Stimulated activated memory B cell treated with anti-CD40 and anti-IgM and Interleukin-4, amounts not matched to agents 10 μg/mL and 1 μg/mL and 100 μg/mL, for 72 hours (primary cell): Measurements from ENCODE around the gene LIPM.
A peak's percentile ranks its signal among the peaks of the same experiment; 100 is the strongest.
"Not testable (repeated sequence)": the region's sequence is repeated elsewhere in the genome, so short reads cannot be mapped to it uniquely, and the experiment has no call there.

Experiments used
- ATAC-seq: fragments of 150-1000 bp; cut with Tn5 transposase; 2 replicates; pipeline ENCODE4 v1.10.0; 2021
- H3K27ac Mint-ChIP-seq: one replicate; pipeline ENCODE4 v1.8.0; 2022; ENCODE audit warnings: mild to moderate bottlenecking, mixed read lengths
- H3K27me3 Mint-ChIP-seq: one replicate; pipeline ENCODE4 v1.8.0; 2022; ENCODE audit warnings: mixed read lengths
- H3K36me3 Mint-ChIP-seq: one replicate; pipeline ENCODE4 v1.8.0; 2022; ENCODE audit warnings: mixed read lengths
- H3K4me1 Mint-ChIP-seq: one replicate; pipeline ENCODE4 v1.8.0; 2022; ENCODE audit warnings: mixed read lengths
- H3K4me3 Mint-ChIP-seq: one replicate; pipeline ENCODE4 v1.8.0; 2022; ENCODE audit warnings: mild to moderate bottlenecking, moderate library complexity, mixed read lengths
- H3K9me3 Mint-ChIP-seq: one replicate; pipeline ENCODE4 v1.8.0; 2022; ENCODE audit warnings: mixed read lengths

Gene LIPM

GRCh38 chr10:88820748-88821401 lies 18.3 kb downstream of the LIPM start:
- no peak overlapping the region for H3K27ac Mint-ChIP-seq
- no peak overlapping the region for H3K4me3 Mint-ChIP-seq
- no peaks in the 10 kb centered on the region for H3K36me3 Mint-ChIP-seq
- no peak for ATAC-seq
- no peaks in the 10 kb centered on the region for H3K9me3 Mint-ChIP-seq
- peaks cover 11% of the 10 kb centered on the region for H3K4me1 Mint-ChIP-seq
- H3K27me3 Mint-ChIP-seq: no peaks in the 10 kb centered on the region

GRCh38 chr10:88826388-88826787 lies 23.9 kb downstream of the LIPM start:
- Mint-ChIP-seq H3K36me3 (no peaks in the 10 kb centered on the region), H3K9me3 (no peaks in the 10 kb centered on the region), H3K4me1 (peaks cover 29% of the 10 kb centered on the region), H3K27me3 (no peaks in the 10 kb centered on the region), H3K4me3 (no peak overlapping the region), H3K27ac (peak overlapping the region; percentile 45)
- no peak for ATAC-seq

- no peaks in the 10 kb centered on the region for H3K36me3 Mint-ChIP-seq
- ATAC-seq: no peak
- H3K4me1 Mint-ChIP-seq: peaks cover 35% of the 10 kb centered on the region
- no peaks in the 10 kb centered on the region for H3K9me3 Mint-ChIP-seq
- H3K4me3 Mint-ChIP-seq: no peak overlapping the region
- H3K27ac Mint-ChIP-seq: peak overlapping the region; percentile 45
- H3K27me3 Mint-ChIP-seq: no peaks in the 10 kb centered on the region
Measured at GRCh38 chr10:88827671-88828070, 25.1 kb downstream of the LIPM start.

GRCh38 chr10:88828310-88828709 lies 25.8 kb downstream of the LIPM start:
- H3K4me1 Mint-ChIP-seq: peaks cover 42% of the 10 kb centered on the region

GRCh38 chr10:88830643-88831268 lies 28.2 kb downstream of the LIPM start:
- H3K27ac Mint-ChIP-seq: no peak overlapping the region
- H3K4me1 Mint-ChIP-seq: peaks cover 31% of the 10 kb centered on the region
- H3K27me3 Mint-ChIP-seq: no peaks in the 10 kb centered on the region
- H3K36me3 Mint-ChIP-seq: no peaks in the 10 kb centered on the region
- H3K9me3 Mint-ChIP-seq: no peaks in the 10 kb centered on the region
- ATAC-seq: no peak
- no peak overlapping the region for H3K4me3 Mint-ChIP-seq

More at GRCh38 chr10:88828310-88828709, 25.8 kb downstream of the LIPM start:
- Mint-ChIP-seq H3K27me3 (no peaks in the 10 kb centered on the region), H3K4me3 (no peak overlapping the region), H3K27ac (no peak overlapping the region), H3K9me3 (no peaks in the 10 kb centered on the region), H3K36me3 (no peaks in the 10 kb centered on the region)
- ATAC-seq: no peak

- Mint-ChIP-seq H3K36me3 (no peaks in the 10 kb centered on the region), H3K9me3 (no peaks in the 10 kb centered on the region), H3K4me3 (no peak overlapping the region), H3K27me3 (no peaks in the 10 kb centered on the region), H3K4me1 (peaks cover 23% of the 10 kb centered on the region), H3K27ac (no peak overlapping the region)
- ATAC-seq: no peak
Measured at GRCh38 chr10:88831709-88832108, 29.2 kb downstream of the LIPM start.

DNA sequence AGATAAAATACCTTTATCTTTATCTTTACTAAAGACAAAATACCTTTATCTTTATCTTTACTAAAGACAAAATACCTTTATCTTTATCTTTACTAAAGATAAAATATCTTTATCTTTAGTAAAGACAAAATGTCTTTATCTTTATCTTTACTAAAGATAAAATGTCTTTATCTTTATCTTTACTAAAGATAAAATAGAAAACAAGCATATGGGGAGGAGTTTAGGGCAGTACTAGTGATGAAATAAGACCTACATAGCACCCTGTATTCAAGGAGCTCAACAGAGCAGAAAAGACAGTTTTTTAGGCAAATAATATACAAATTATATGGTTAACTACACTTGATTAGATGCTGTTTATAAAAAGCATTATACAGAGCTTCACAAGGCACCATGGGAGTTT lies 29.8 kb downstream of the LIPM start:
- Mint-ChIP-seq H3K36me3 (no peaks in the 10 kb centered on the region), H3K27ac (no peak overlapping the region), H3K4me3 (no peak overlapping the region), H3K9me3 (no peaks in the 10 kb centered on the region), H3K4me1 (peaks cover 23% of the 10 kb centered on the region), H3K27me3 (no peaks in the 10 kb centered on the region)
- ATAC-seq: no peak

GRCh38 chr10:88833156-88833555 lies 30.6 kb downstream of the LIPM start:
- no peaks in the 10 kb centered on the region for H3K36me3 Mint-ChIP-seq
- H3K4me1 Mint-ChIP-seq: peaks cover 23% of the 10 kb centered on the region
- ATAC-seq: no peak
- H3K4me3 Mint-ChIP-seq: no peak overlapping the region
- no peaks in the 10 kb centered on the region for H3K27me3 Mint-ChIP-seq
- H3K27ac Mint-ChIP-seq: no peak overlapping the region
- no peaks in the 10 kb centered on the region for H3K9me3 Mint-ChIP-seq

DNA sequence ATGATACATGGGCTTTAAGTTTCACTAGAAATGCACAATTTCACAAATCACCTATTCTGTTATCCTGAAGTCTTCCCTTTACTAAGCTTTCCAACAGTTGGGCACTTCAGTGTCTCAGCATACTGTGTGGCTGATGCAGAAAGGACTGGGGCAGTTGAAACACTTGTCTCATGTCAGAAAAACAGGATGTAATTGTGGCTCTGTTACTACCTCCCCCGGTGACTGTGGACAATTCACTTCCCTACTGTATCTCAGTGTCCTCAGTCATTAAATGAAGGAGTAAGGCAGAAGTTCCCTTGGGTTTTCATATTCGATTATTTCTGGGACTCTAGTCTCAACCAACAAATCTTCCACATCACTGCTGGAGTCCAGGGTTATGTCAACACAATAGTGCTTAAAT lies 31.2 kb downstream of the LIPM start:
- H3K36me3 Mint-ChIP-seq: no peaks in the 10 kb centered on the region
- H3K4me3 Mint-ChIP-seq: no peak overlapping the region
- no peaks in the 10 kb centered on the region for H3K9me3 Mint-ChIP-seq
- no peak for ATAC-seq
- no peaks in the 10 kb centered on the region for H3K27me3 Mint-ChIP-seq
- no peak overlapping the region for H3K27ac Mint-ChIP-seq
- H3K4me1 Mint-ChIP-seq: peaks cover 23% of the 10 kb centered on the region

- H3K9me3 Mint-ChIP-seq: no peaks in the 10 kb centered on the region
- ATAC-seq: peak; percentile 92
- H3K4me1 Mint-ChIP-seq: peaks cover 23% of the 10 kb centered on the region
- no peaks in the 10 kb centered on the region for H3K36me3 Mint-ChIP-seq
- no peak overlapping the region for H3K27ac Mint-ChIP-seq
- H3K27me3 Mint-ChIP-seq: no peaks in the 10 kb centered on the region
- no peak overlapping the region for H3K4me3 Mint-ChIP-seq
Measured at GRCh38 chr10:88835096-88835909, 32.8 kb downstream of the LIPM start.

- H3K4me1 Mint-ChIP-seq: peaks cover 19% of the 10 kb centered on the region
- no peak overlapping the region for H3K27ac Mint-ChIP-seq
- H3K4me3 Mint-ChIP-seq: no peak overlapping the region
- no peaks in the 10 kb centered on the region for H3K9me3 Mint-ChIP-seq
- no peaks in the 10 kb centered on the region for H3K27me3 Mint-ChIP-seq
- no peaks in the 10 kb centered on the region for H3K36me3 Mint-ChIP-seq
- ATAC-seq: no peak
Measured at GRCh38 chr10:88835910-88836221, 33.3 kb downstream of the LIPM start.

DNA sequence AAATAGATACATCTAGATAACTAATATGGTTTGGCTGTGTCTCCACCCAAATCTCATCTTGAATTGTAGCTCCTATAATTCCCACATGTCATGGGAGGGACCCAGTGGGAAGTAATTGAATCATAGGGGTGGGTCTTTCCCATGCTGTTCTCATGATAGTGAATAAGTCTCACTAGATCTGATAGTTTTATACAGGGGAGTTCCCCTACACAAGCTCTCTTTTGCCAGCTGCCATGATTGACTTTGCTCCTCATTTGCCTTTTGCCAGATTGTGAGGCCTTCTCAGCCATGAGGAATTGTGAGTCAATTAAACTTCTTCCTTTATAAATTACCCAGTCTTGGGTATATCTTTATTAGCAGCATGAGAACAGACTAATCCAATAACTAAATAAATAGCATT lies 35.1 kb downstream of the LIPM start:
- not testable (repeated sequence) for H3K4me1 Mint-ChIP-seq, H3K9me3 Mint-ChIP-seq, H3K27me3 Mint-ChIP-seq, H3K4me3 Mint-ChIP-seq, H3K36me3 Mint-ChIP-seq, H3K27ac Mint-ChIP-seq, ATAC-seq

DNA sequence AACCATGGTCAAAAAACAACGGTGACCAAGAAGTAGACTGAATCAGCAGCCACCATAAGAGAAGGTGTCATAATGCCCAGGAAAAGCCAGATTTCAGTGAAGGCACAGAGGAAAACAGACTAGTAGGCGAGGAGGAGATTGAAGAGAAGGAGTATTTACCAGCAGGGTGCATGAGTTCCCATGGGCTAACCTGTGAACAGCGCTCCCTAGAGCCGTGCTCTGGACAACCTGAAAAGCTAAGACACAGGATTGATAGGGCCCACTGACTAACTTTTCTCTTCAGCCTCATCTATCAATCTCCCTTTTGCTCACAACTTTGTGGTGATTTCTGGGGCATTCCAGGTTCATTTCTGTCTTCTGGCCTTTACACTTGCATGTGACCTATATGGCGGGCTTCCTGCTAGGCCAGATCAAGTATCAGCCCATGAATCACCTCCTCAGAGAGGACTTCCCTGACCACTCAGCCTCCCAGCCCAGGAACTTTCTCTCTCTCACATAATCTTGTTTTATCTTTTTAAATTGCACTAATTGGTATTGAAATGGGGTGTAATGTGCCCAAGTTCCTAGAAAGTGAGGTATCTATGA lies 36.3 kb downstream of the LIPM start:
- Mint-ChIP-seq H3K4me1 (no peaks in the 10 kb centered on the region), H3K27ac (no peak overlapping the region), H3K36me3 (no peaks in the 10 kb centered on the region), H3K27me3 (no peaks in the 10 kb centered on the region), H3K4me3 (no peak overlapping the region), H3K9me3 (no peaks in the 10 kb centered on the region)
- no peak for ATAC-seq

DNA sequence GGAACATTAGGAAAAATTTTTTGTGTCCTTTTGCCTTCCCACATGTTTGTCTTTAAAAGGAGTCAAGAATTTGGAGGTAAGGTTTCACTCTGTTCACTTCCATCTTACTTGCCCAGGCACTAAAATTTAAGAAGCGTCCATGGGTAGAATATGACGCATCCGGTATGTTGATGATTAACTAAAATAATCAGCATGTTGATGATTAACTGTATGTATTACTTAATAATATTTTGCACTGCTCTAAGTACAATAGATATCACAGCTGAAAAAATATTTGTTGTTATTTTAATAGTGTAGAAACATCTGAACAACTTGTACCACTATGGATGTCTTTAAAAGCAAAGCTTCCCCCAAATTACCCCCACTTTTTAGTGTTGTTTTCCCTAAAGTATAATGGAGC lies 37.6 kb downstream of the LIPM start:
- no peaks in the 10 kb centered on the region for H3K9me3 Mint-ChIP-seq
- H3K4me1 Mint-ChIP-seq: no peaks in the 10 kb centered on the region

GRCh38 chr10:88840881-88841280 lies 38.4 kb downstream of the LIPM start:
- Mint-ChIP-seq H3K9me3 (no peaks in the 10 kb centered on the region), H3K27ac (no peak overlapping the region), H3K27me3 (no peaks in the 10 kb centered on the region), H3K4me3 (no peak overlapping the region), H3K4me1 (no peaks in the 10 kb centered on the region), H3K36me3 (no peaks in the 10 kb centered on the region)
- ATAC-seq: no peak

More for the DNA sequence above, 37.6 kb downstream of the LIPM start:
- Mint-ChIP-seq H3K4me3 (no peak overlapping the region), H3K27ac (no peak overlapping the region), H3K27me3 (no peaks in the 10 kb centered on the region), H3K36me3 (no peaks in the 10 kb centered on the region)
- no peak for ATAC-seq
